ENCODE results near the gene PTPRG. TPM values are rescaled to one million over a fixed set of nuclear protein-coding genes. Genes with fewer than 3 reads are reported as not detected.

PTPRG gene
- total and polyA plus RNA-seq, 4 donors: 3.6 to 35.6 (median 8.1) TPM

- H3K27me3 ChIP-seq (ENCODE audit: control insufficient read depth in 4 of 4, insufficient read depth in 4 of 4, low read length in 3 of 4): no peaks in the 10 kb centered on the region
- DNase-seq (ENCODE audit: low spot score): no peak
- 91% methylated on average over 4 of the region's 4 CpGs for WGBS
- no peaks in the 10 kb centered on the region for H3K9me3 ChIP-seq (ENCODE audit: control insufficient read depth in 4 of 4, low read length in 3 of 4)
- no peak overlapping the region for H3K4me3 ChIP-seq (ENCODE audit: low read depth in 1 of 3, low read length in 3 of 3)
- TF ChIP-seq YY1 (IDR thresholded peaks at IDR 0.05) (no peak), TAF1 (conservative IDR thresholded peaks at IDR 0.05) (no peak), ATF3 (IDR thresholded peaks at IDR 0.05) (no peak), FOXA2 (IDR thresholded peaks at IDR 0.05) (no peak), ZBTB33 (IDR thresholded peaks at IDR 0.05) (no peak), RXRA (IDR thresholded peaks at IDR 0.05) (no peak), RAD21 (IDR thresholded peaks at IDR 0.05) (no peak)
- H3K36me3 ChIP-seq (ENCODE audit: control insufficient read depth in 4 of 4, insufficient read depth in 3 of 4, low read depth in 1 of 4, low read length in 3 of 4): no peaks in the 10 kb centered on the region
- no peak overlapping the region for H3K27ac ChIP-seq (ENCODE audit: low read depth in 1 of 2, low read length in 2 of 2)
- H3K9ac ChIP-seq (ENCODE audit: low read depth in 1 of 2, low read length in 2 of 2): no peak overlapping the region
- H3K4me1 ChIP-seq (ENCODE audit: control insufficient read depth in 4 of 4, insufficient read depth in 4 of 4, low read length in 3 of 4): peaks cover 16 to 32% (median 24%) of the 10 kb centered on the region in 4 donors
Observed at GRCh38 chr3:61812085-61812484, 250.7 kb downstream of the PTPRG start.

- no peak overlapping the region for H3K27ac ChIP-seq (ENCODE audit: low read depth in 1 of 2, low read length in 2 of 2)
- no peak for DNase-seq (ENCODE audit: low spot score)
- peaks cover 16 to 32% (median 24%) of the 10 kb centered on the region in 4 donors for H3K4me1 ChIP-seq (ENCODE audit: control insufficient read depth in 4 of 4, insufficient read depth in 4 of 4, low read length in 3 of 4)
- no peak for TF ChIP-seq FOXA1 (IDR thresholded peaks at IDR 0.05)
- TF ChIP-seq EGR1 (IDR thresholded peaks at IDR 0.05; ENCODE audit: low read depth in 2 of 2): no peak
- TF ChIP-seq JUND (IDR thresholded peaks at IDR 0.05): no peak
- no peak for TF ChIP-seq YY1 (IDR thresholded peaks at IDR 0.05)
- no peak for TF ChIP-seq RAD21 (IDR thresholded peaks at IDR 0.05)
- TF ChIP-seq CTCF (IDR thresholded peaks at IDR 0.05; ENCODE audit: low read depth, low read length, missing input control): no peak
- no peak for TF ChIP-seq ATF3 (IDR thresholded peaks at IDR 0.05)
- TF ChIP-seq RXRA (IDR thresholded peaks at IDR 0.05): no peak
- no peak for TF ChIP-seq FOXA2 (IDR thresholded peaks at IDR 0.05)
- TF ChIP-seq HNF4A (conservative IDR thresholded peaks at IDR 0.05): no peak
- TF ChIP-seq GABPA (IDR thresholded peaks at IDR 0.05 in 1 of 2, conservative IDR thresholded peaks at IDR 0.05 in 1 of 2): no peak
- TF ChIP-seq HNF4G (IDR thresholded peaks at IDR 0.05): no peak
- no peak for TF ChIP-seq REST (IDR thresholded peaks at IDR 0.05)
- TF ChIP-seq TAF1 (conservative IDR thresholded peaks at IDR 0.05): no peak
- no peak for TF ChIP-seq MAX (IDR thresholded peaks at IDR 0.05)
- TF ChIP-seq ZBTB33 (IDR thresholded peaks at IDR 0.05): no peak
- TF ChIP-seq SP1 (IDR thresholded peaks at IDR 0.05): no peak
- TF ChIP-seq NR2F2 (IDR thresholded peaks at IDR 0.05): no peak
- H3K4me3 ChIP-seq (ENCODE audit: low read depth in 1 of 3, low read length in 3 of 3): no peak overlapping the region
- H3K27me3 ChIP-seq (ENCODE audit: control insufficient read depth in 4 of 4, insufficient read depth in 4 of 4, low read length in 3 of 4): no peaks in the 10 kb centered on the region
- no peaks in the 10 kb centered on the region for H3K9me3 ChIP-seq (ENCODE audit: control insufficient read depth in 4 of 4, low read length in 3 of 4)
- H3K36me3 ChIP-seq (ENCODE audit: control insufficient read depth in 4 of 4, insufficient read depth in 3 of 4, low read depth in 1 of 4, low read length in 3 of 4): no peaks in the 10 kb centered on the region
- WGBS: 96% methylated on average over 3 of the region's 3 CpGs
- no peak overlapping the region for H3K9ac ChIP-seq (ENCODE audit: low read depth in 1 of 2, low read length in 2 of 2)
Observed at GRCh38 chr3:61812517-61812916, 251.1 kb downstream of the PTPRG start.

All from liver (tissue), 9 donors.